ENCODE measurements around the gene PRKCB. TPM values are rescaled to one million over a fixed set of nuclear protein-coding genes. Genes with fewer than 3 reads are reported as not detected.

The PRKCB gene
- total and polyA plus RNA-seq, 2 experiments from 2014 or later, result 3.7 to 16.4 TPM

GRCh38 chr16:23959752-23960072 lies 123.9 kb downstream of the PRKCB start (continued):
- TF ChIP-seq CTCF (conservative IDR thresholded peaks at IDR 0.05; ENCODE audit: low read depth in 2 of 2) (no peak), NANOG (IDR thresholded peaks at IDR 0.05; ENCODE audit: borderline replicate concordance) (no peak), REST (IDR thresholded peaks at IDR 0.05; ENCODE audit: unreplicated experiment) (no peak)

GRCh38 chr16:23960081-23960885 lies 124.5 kb downstream of the PRKCB start:
- H3K4me1 Mint-ChIP-seq, result peaks cover 11% of the 10 kb centered on the region; the same call in 2 of the 3 replicates
- H3K9me3 Mint-ChIP-seq, result no peaks in the 10 kb centered on the region
- no peaks in the 10 kb centered on the region for H3K27me3 Mint-ChIP-seq (ENCODE audit: insufficient read depth, low read depth, poor library complexity)
- Histone ChIP-seq H3K9me2 (ENCODE audit: insufficient read depth) (no peaks in the 10 kb centered on the region), H3K4me2 (no peak overlapping the region), H3K36me3 (ENCODE audit: insufficient read depth) (no peaks in the 10 kb centered on the region), H3K4me1 (ENCODE audit: insufficient read depth) (peaks cover 5% of the 10 kb centered on the region), H3F3A (replicated peaks; ENCODE audit: low read depth) (no peaks in the 10 kb centered on the region), H2AFZ (no peak overlapping the region), H4K20me1 (replicated peaks; ENCODE audit: insufficient read depth) (no peaks in the 10 kb centered on the region), H3K27me3 (ENCODE audit: insufficient read depth) (no peaks in the 10 kb centered on the region), H3K79me2 (replicated peaks; ENCODE audit: insufficient read depth) (no peaks in the 10 kb centered on the region), H3K27ac (ENCODE audit: low read depth) (no peak overlapping the region), H3K4me3 (no peak overlapping the region)
- H3K36me3 Mint-ChIP-seq (ENCODE audit: low read depth), result no peaks in the 10 kb centered on the region
- no peak overlapping the region for H3K4me3 Mint-ChIP-seq
- no peak for DNase-seq (ENCODE audit: low spot score)
- no peak for ATAC-seq
- H3K27ac Mint-ChIP-seq, result no peak overlapping the region
- TF ChIP-seq EZH2phosphoT487 (IDR thresholded peaks at IDR 0.05; ENCODE audit: unreplicated experiment) (no peak), EZH2 (IDR thresholded peaks at IDR 0.05; ENCODE audit: low read depth, unreplicated experiment) (no peak), REST (IDR thresholded peaks at IDR 0.05; ENCODE audit: unreplicated experiment) (no peak), ZNF114 (CRISPR knock-in tag; IDR thresholded peaks at IDR 0.05) (no peak), CTCF (conservative IDR thresholded peaks at IDR 0.05; ENCODE audit: low read depth in 2 of 2) (no peak), STAT1 (IDR thresholded peaks at IDR 0.05; ENCODE audit: unreplicated experiment) (no peak), POLR2AphosphoS5 (IDR thresholded peaks at IDR 0.05; ENCODE audit: low read depth) (no peak), ZNF331 (CRISPR knock-in tag; IDR thresholded peaks at IDR 0.05; ENCODE audit: low read depth) (no peak), CREB1 (CRISPR knock-in tag; IDR thresholded peaks at IDR 0.05; ENCODE audit: low read depth) (no peak)
